Right lobe of liver (tissue), 6 donors: ENCODE results near the gene TAP2. TPM values are rescaled to one million over a fixed set of nuclear protein-coding genes. Genes with fewer than 3 reads are reported as not detected.

Experiments
- ATAC-seq, 4 donors: fragments of 200-7000 bp; cut with Tn5 transposase; one replicate each; pipeline ENCODE4 v1.9.1; 2020; ENCODE audit warnings: mild to moderate bottlenecking in 4 of 4, moderate library complexity in 4 of 4
- DNase-seq, 3 donors: peaks; one replicate each; pipeline ENCODE4 v3.0.0-alpha.2; 2020
- H3K27ac ChIP-seq, 3 donors: fragments of 200-600 bp; one replicate each; pipeline ENCODE4 v1.8.0; 2022
- H3K27me3 ChIP-seq, 2 donors: fragments of 200-600 bp; one replicate each; pipeline ENCODE4 v1.8.0; 2022
- H3K36me3 ChIP-seq, 4 donors: fragments of 200-600 bp; sonication (generic) in 1 of 4; one replicate each; pipeline versions ENCODE4 v1.5.1 to v1.8.0; 2017 to 2022; ENCODE audit warnings: control low read depth in 1 of 4
- H3K4me1 ChIP-seq, 4 donors: fragments of 200-600 bp; sonication (generic) in 1 of 4; one replicate each; pipeline versions ENCODE4 v1.5.1 to v1.8.0; 2017 to 2022; ENCODE audit warnings: control low read depth in 1 of 4
- H3K4me3 ChIP-seq, 3 donors: fragments of 200-600 bp; one replicate each; pipeline ENCODE4 v1.8.0; 2022
- H3K9me3 ChIP-seq, 4 donors: fragments of 200-600 bp; sonication (generic) in 1 of 4; one replicate each; pipeline versions ENCODE4 v1.5.1 to v1.8.0; 2017 to 2022; ENCODE audit warnings: control low read depth in 1 of 4
- CTCF ChIP-seq, 4 donors: fragments of 200-600 bp in 3 of 4; fragments of 450-650 bp in 1 of 4; IDR thresholded peaks; one replicate each; pipeline versions ENCODE4 v1.5.1 to v1.8.0; 2016 to 2022; ENCODE audit warnings: antibody characterized with exemption in 4 of 4, mild to moderate bottlenecking in 2 of 4
- POLR2A ChIP-seq: fragments of 450-650 bp; IDR thresholded peaks from one replicate; pipeline ENCODE4 v1.6.1; 2017; ENCODE audit warnings: antibody characterized with exemption, mild to moderate bottlenecking
- WGBS: methylation state at CpG from one replicate; pipeline ENCODE4 v1.1.6; 2018; ENCODE audit warnings: low coverage, low lambda C conversion rate; ENCODE audit not compliant: insufficient coverage; ENCODE audit errors: missing lambda C conversion rate; 5-methylcytosine and 5-hydroxymethylcytosine counted together
- intact Hi-C, 2 donors: fragments of 100-400 bp; cut with DNase I; formaldehyde crosslinking; loops; one replicate each; pipeline versions ENCODE4 v1.11.2 to v1.14.1; 2022
- total RNA-seq, 6 experiments: library from RNA; depleted of rRNA in 2 of 6; stranded (reverse); fragments of >200 nt in 2 of 6; fragmentation: NEBNext Ultra II Directional in 3 of 6; extraction: Animal tissue kit (Norgen Biotek cat#: 25700) in 3 of 6; gene quantifications; one replicate each; pipeline versions ENCODE4 v1.1.0 to v1.2.4, GENCODE V29; 2016 to 2023
- donor health status: DM: no; HTN: yes; CAD: no.
- donor health status: DM: no; HTN: no; CAD: no.
- donor health status: DM: no; HTN: no; CAD: no.
- donor health status: DM: no; HTN: yes; CAD: no.
- donor health status: DM: no; HTN: yes; CAD: no.

The TAP2 gene
- total RNA-seq, 6 experiments from 2014 or later: 8.8 to 20.2 (median 15.9) TPM

- no peak overlapping the region for H3K4me3 ChIP-seq
- no peak overlapping the region for H3K27ac ChIP-seq
- DNase-seq (no peak), ATAC-seq (no peak)
- intact Hi-C loops: no loop called here
- no peaks in the 10 kb centered on the region for H3K4me1 ChIP-seq
- TF ChIP-seq CTCF (IDR thresholded peaks at IDR 0.05) (no peak), POLR2A (no peak)
- peaks cover 0 to 20% (median 3%) of the 10 kb centered on the region in 4 donors for H3K36me3 ChIP-seq
- H3K27me3 ChIP-seq: no peaks in the 10 kb centered on the region
- 53% methylated on average over 3 of the region's 3 CpGs for WGBS
- H3K9me3 ChIP-seq: no peaks in the 10 kb centered on the region
Measured at GRCh38 chr6:32862725-32863124, 24.2 kb upstream of the TAP2 start.

- WGBS: 85% methylated on average over 1 of the region's 1 CpG
- TF ChIP-seq POLR2A: no peak
- no peak for TF ChIP-seq CTCF (IDR thresholded peaks at IDR 0.05)
- DNase-seq: no peak
- Histone ChIP-seq H3K4me1 (no peaks in the 10 kb centered on the region), H3K36me3 (peaks cover 0 to 26% (median 3%) of the 10 kb centered on the region in 4 donors), H3K4me3 (no peak overlapping the region), H3K9me3 (no peaks in the 10 kb centered on the region), H3K27me3 (no peaks in the 10 kb centered on the region), H3K27ac (no peak overlapping the region)
- intact Hi-C loops: no loop called here
- ATAC-seq: no peak
Measured at GRCh38 chr6:32860674-32861073, 22.1 kb upstream of the TAP2 start.

GRCh38 chr6:32858194-32858593, 19.7 kb upstream of the TAP2 start:
- 82% methylated on average over 4 of the region's 5 CpGs for WGBS
- Histone ChIP-seq H3K9me3 (no peaks in the 10 kb centered on the region), H3K4me1 (peaks cover 0 to 8% (median 2%) of the 10 kb centered on the region in 4 donors), H3K27ac (no peak overlapping the region), H3K4me3 (no peak overlapping the region), H3K36me3 (peaks cover 0 to 26% (median 3%) of the 10 kb centered on the region in 4 donors), H3K27me3 (no peaks in the 10 kb centered on the region)
- DNase-seq: no peak
- TF ChIP-seq POLR2A: no peak
- TF ChIP-seq CTCF (IDR thresholded peaks at IDR 0.05): no peak
- intact Hi-C loops: no loop called here
- ATAC-seq: no peak

GRCh38 chr6:32857156-32857891, 18.8 kb upstream of the TAP2 start:
- ATAC-seq (no peak), DNase-seq (no peak)
- intact Hi-C loops: no loop called here
- Histone ChIP-seq H3K36me3 (peaks cover 0 to 26% (median 3%) of the 10 kb centered on the region in 4 donors), H3K4me3 (no peak overlapping the region), H3K27me3 (no peaks in the 10 kb centered on the region), H3K9me3 (no peaks in the 10 kb centered on the region), H3K27ac (no peak overlapping the region), H3K4me1 (peaks cover 0 to 13% (median 2%) of the 10 kb centered on the region in 4 donors)
- TF ChIP-seq CTCF (IDR thresholded peaks at IDR 0.05): no peak
- no peak for TF ChIP-seq POLR2A
- WGBS: 70% methylated on average over 5 of the region's 14 CpGs
